Glomerular visceral epithelial cell (primary cell): ENCODE results near the gene BOLA3.
"Not testable (repeated sequence)": the region's sequence is repeated elsewhere in the genome, so short reads cannot be mapped to it uniquely, and the experiment has no call there.

Experiments used
- DNase-seq: peaks from one replicate; pipeline ENCODE4 v3.0.0-alpha.2; 2016; ENCODE audit errors: extremely low spot score

Gene BOLA3

DNA sequence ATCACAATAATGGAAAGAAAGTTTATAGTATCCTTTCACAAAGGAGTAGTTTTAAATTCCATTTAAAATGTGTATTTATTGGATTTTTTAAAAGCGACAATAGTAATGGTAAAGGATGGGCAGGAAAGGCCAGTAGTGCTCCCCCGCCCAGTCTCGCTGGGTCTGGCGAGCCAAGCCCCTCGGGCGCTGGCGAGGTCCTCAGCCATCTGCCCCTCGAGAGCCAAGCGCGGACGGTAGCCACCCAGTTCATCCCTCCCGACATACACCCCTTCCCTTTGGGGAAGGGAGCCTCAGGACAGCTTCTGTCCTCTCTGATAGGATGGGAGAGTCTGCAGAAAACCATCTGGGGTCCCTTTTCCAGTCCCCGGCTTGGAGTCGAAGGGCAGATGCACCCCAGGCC lies 45.2 kb downstream of the BOLA3 start:
- no peak for DNase-seq

DNA sequence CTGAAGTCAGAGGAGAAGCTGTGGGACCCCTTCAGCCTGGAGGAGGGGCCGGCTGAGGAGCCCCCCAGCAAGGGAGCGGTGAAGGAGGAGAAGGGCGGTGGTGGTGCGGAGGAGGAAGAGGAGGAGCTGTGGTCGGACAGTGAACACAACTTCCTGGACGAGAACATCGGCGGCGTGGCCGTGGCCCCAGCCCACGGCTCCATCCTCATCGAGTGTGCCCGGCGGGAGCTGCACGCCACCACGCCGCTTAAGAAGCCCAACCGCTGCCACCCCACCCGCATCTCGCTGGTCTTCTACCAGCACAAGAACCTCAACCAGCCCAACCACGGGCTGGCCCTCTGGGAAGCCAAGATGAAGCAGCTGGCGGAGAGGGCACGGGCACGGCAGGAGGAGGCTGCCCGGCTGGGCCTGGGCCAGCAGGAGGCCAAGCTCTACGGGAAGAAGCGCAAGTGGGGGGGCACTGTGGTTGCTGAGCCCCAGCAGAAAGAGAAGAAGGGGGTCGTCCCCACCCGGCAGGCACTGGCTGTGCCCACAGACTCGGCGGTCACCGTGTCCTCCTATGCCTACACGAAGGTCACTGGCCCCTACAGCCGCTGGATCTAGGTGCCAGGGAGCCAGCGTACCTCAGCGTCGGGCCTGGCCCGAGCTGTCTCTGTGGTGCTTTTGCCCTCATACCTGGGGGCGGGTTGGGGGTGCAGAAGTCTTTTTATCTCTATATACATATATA lies 46.0 kb downstream of the BOLA3 start:
- no peak for DNase-seq

DNA sequence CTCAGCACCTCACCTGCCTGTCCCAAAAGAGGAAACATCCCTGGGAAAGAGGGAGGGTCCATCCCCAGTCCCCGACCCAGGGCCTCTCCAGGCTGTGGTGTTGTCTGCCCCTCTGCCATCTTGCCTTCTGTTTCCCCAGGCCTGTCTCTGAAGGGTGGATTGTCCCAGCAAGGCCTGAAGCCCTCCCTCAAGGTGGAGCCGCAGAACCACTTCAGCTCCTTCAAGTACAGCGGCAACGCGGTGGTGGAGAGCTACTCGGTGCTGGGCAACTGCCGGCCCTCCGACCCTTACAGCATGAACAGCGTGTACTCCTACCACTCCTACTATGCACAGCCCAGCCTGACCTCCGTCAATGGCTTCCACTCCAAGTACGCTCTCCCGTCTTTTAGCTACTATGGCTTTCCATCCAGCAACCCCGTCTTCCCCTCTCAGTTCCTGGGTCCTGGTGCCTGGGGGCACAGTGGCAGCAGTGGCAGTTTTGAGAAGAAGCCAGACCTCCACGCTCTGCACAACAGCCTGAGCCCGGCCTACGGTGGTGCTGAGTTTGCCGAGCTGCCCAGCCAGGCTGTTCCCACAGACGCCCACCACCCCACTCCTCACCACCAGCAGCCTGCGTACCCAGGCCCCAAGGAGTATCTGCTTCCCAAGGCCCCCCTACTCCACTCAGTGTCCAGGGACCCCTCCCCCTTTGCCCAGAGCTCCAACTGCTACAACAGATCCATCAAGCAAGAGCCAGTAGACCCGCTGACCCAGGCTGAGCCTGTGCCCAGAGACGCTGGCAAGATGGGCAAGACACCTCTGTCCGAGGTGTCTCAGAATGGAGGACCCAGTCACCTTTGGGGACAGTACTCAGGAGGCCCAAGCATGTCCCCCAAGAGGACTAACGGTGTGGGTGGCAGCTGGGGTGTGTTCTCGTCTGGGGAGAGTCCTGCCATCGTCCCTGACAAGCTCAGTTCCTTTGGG lies 47.2 kb downstream of the BOLA3 start:
- DNase-seq = no peak

DNA sequence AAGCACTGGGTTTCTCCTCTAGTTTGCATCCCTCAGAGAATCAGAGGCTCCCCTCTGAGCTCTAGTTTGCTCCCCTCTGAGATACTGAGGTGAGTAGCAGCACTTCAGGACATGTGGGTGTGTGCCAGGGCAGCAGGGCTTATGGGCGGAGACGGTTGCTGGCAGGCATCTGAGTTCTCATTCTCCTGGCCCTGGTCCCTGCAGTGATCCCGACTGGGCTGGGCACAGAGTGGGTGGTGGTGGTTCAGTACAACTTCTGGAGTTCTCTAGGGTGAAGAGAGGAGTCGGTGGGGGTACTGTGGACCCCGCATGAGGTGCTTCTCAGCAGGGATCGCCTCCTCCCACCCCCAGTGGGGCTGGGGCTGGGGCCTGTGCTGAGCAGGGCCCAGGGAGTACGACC lies 47.9 kb downstream of the BOLA3 start:
- DNase-seq = no peak

DNA sequence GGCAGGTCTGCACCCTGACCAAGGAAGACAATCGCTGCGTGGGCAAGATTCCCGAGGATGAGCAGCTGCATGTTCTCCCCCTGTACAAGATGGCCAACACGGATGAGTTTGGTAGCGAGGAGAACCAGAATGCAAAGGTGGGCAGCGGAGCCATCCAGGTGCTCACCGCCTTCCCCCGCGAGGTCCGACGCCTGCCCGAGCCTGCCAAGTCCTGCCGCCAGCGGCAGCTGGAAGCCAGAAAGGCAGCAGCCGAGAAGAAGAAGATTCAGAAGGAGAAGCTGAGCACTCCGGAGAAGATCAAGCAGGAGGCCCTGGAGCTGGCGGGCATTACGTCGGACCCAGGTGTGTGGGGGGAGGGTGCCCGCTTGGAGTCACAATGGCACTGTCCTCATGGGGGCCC lies 48.4 kb downstream of the BOLA3 start:
- no peak for DNase-seq

DNA sequence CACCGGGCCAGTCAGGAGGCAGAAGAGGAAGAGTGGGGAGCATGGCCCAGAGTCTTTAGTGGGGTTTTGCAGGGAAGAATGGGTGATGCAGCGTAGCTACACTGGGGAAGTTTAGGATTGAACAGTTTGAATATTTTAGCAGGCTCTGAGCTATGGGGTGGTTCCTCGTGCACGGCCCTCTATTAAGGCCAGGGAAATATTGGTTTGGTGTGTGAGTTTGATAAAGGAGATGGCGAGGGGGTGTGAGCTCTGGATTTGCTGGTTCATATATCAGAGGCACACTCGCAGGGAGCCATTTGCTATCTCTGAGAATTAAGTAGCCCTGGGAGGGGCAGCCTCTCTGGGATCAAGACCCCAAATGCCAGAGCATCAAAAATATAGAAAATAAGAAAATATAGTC lies 50.1 kb downstream of the BOLA3 start:
- no peak for DNase-seq

DNA sequence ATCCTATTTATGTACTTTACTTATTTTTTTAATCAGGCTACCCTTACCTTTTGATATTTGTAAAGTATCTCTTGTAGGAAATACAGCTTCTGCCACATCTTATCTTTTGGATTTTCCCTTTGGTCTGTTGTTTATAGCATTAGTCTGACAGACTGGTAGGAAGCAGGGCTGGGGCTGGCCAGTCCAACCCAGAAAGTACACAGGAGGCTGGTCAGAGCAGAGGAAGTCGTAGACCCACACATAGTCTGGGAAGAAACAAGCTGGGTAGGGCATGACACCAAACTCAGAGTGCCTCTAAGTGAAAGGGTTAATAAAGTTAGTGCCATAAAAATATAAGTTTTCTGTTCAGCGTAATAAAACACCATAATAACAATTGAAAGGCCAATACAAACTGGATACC lies 51.7 kb downstream of the BOLA3 start:
- DNase-seq = no peak

DNA sequence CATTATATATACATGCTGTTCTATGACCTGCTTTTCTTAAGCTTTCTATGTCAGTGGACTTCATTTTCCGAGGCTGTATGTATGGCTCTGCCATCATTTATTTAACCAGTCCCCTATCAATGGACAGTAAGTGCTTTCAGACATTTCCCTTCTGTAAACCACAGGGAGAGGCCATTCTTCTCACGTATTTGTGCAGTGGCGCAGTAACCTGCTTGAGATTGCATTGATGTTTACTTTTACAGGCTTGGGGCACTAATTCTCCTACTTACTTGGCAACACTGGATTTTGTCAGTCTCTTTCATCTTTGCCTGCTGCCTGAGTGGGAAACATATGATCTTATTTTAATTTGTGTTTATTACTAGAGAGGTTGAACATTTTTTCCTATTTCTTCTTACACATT lies 52.1 kb downstream of the BOLA3 start:
- no peak for DNase-seq

DNA sequence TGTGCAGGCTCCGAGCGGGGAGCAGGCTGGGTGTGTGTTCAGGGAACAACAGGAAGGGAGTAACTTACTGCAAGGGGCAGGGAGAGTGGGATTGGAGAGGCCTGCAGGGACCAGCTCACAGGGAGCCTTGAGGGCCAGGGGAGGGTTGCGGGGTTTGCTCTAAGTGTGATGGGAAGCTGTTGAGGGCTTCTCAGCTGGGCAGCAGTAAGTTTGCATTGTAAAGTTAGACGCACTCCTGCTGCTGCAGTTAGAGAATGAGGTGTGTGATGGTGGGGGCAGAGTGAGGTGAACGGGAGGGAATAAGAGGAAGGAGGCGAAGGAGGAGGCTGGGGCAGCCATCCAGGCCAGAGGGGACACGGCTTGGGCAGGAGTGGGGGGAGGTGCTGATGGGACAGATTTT lies 53.4 kb downstream of the BOLA3 start:
- DNase-seq = no peak

DNA sequence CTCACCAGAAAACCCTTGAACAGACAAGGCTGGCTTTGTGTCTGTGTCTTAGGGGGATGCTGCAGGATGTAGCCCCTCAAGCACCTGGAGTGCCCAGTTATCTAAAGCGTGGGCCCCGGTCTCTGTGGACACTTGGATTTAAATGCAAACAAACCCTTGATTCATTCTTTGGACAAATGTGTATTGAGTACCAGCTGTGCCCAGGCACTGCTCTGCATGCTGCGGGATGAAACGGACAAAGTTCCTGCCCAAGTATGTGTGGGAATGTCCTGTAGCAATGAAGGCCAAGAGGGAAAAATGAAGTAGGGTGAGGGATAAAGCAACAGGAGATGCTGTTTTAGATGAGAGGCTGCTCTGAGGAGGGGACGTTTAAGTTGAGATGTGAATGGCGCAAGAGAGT lies 53.9 kb downstream of the BOLA3 start:
- DNase-seq = no peak

DNA sequence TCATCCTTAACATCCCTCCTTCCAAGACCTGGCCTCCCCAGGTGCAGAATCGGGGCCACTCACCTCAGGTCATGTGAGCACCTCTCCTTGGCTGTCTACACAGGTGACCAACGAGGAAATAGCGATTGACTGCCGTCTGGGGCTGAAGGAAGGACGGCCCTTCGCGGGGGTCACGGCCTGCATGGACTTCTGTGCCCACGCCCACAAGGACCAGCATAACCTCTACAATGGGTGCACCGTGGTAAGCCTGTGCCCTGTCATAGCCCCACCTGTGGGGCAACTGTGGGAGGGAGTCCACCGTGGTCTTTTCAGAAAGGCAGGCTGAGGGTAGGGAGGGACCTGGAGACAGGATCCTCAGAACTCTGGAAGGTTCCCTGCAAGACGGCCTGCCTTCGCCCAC lies 54.3 kb downstream of the BOLA3 start:
- no peak for DNase-seq

DNA sequence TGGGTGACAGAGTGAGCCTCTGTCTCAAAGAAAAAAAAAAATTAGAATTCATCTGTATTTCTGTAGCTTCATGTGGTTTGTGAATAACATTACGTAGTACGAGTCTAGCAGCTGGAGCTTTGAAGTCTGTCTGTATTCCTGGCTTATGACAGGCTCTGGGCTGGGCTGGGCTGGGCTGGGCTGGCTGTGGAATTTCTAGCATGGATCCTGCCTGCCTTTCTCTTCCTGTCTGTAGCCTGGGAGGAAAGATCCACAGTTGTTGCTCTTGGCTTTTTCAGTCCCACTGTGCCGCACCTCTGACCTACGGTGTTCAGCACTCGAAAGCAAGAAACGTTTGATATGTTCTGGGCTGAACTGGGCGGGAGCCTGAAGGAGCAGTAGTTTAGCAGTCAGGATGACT lies 55.4 kb downstream of the BOLA3 start:
- no peak for DNase-seq

DNA sequence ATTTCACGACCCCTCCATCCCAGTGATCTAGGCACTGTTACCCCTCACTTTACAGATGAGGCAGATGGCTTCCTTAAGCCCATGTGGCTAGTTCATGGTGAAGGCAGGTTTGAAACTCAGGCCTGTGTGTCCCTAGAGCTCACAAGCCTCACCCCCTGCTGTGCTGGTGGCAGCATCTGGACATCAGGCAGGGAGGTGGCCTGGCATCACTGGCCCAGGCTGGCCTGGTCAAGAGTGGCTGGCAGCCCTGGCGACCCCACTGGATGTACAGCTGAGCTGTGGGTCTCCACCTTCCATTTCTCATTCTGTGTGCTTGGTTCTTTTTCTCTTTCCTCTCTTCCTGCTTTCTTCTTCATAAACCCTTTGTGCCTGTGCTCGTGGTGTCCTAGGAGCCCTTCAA lies 56.3 kb downstream of the BOLA3 start:
- DNase-seq = no peak

DNA sequence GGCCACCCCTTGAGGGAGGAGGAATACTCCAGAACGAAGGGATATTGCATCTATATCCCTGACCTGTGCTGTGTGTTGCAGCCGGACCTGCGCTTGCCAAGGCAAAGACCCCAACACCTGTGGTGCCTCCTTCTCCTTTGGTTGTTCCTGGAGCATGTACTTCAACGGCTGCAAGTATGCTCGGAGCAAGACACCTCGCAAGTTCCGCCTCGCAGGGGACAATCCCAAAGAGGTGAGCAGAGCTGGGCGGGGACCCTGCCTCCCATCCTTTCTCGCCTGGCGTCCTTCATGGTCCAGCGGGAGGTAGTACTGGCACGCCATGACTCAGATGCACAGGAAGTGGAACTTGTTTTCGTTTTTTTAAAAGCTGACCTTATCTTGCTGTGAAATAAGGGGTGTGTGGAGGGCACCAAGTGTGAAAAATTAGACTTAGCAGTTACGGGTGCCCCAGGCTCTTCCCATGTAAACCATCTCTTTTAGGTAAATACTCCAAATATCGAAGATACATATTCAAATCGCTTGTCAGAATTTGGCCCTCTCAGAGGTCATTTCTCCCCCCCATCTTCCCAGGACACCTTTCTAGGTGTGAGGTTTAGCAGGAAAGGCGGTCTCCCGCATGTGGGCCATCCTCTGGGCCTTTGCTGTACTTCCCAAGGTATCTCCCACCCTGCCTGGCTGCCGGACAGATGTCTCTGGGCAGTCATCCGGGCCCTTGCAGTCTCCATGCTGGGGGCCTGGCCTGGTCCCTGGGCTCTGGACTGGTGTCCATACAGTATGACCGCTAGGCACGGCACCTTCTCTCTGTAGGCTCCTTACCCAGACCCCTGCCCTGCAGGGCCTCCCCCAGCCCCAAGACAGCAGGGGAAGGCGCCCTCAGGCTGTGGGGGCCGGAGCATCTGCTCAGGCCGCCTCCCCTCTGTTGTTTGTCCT lies 57.6 kb downstream of the BOLA3 start:
- DNase-seq = no peak

DNA sequence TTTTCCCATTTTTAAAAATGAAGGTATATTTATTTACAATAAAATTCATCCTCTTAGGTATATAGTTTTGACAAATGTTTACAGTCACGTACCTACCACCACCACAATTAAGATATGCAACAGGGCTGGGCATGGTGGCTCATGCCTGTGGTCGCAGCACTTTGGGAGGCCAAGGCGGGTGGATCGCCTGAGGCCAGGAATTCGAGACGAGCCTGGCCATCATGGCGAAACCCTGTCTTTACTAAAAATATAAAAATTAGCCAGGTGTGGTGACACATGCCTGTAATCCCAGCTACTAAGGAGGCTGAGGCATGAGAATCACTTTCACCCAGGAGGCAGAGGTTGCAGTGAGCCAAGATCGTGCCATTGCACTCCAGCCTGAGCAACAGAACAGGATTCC lies 59.0 kb downstream of the BOLA3 start:
- DNase-seq = not testable (repeated sequence)

DNA sequence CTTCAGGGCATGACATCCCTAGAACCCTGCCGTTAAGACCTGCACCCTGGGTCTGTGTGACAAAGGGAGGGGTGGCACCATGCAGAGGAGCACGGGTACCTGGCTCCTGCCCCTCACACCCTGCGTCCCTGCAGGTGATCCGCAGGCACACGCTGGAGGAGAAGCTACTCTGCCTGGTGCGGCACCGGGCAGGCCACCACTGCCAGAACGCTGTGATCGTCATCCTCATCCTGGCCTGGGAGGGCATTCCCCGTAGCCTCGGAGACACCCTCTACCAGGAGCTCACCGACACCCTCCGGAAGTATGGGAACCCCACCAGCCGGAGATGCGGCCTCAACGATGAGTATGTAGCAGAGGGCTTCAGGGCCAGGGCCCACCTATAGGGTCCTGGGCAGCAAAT lies 60.0 kb downstream of the BOLA3 start:
- no peak for DNase-seq

DNA sequence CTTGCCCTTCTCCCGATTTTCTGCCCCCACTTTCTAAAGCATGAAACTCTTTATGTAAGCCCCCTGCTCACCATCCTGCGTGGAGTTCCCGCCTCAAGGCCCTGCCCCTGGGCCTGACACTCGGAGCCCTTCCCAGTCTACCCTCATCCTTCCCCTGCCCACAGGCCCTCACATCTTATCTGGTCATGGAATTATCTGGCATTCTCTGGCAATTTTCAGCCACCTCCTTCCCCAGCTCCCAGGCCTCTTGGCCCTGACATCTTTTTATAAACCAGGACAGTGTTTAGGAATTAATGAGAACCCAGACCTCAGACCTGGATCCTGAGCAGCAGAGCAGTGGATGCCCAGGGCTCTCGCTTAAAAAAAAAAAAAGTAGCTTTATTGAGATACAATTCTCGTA lies 61.7 kb downstream of the BOLA3 start:
- DNase-seq = no peak
